Fibroblast of the aortic adventitia (primary cell): Measurements from ENCODE around the gene RAB17. TPM values are rescaled to one million over a fixed set of nuclear protein-coding genes. Genes with fewer than 3 reads are reported as not detected.

Experiments used
- DNase-seq: peaks from one replicate; pipeline ENCODE4 v3.0.0-alpha.2; 2010; ENCODE audit warnings: low read depth
- H3K4me3 ChIP-seq: 2 replicates; pipeline ENCODE4 v1.5.1; 2011; ENCODE audit warnings: low read depth, mild to moderate bottlenecking, control low read depth, low read length, moderate library complexity
- CTCF ChIP-seq: IDR thresholded peaks from 2 replicates; pipeline ENCODE4 v1.5.1; 2011; ENCODE audit warnings: mild to moderate bottlenecking, low read length, control low read depth, inconsistent platforms; ENCODE audit not compliant: insufficient read depth
- total RNA-seq: library from RNA; depleted of rRNA; stranded (reverse); fragments of >200 nt; gene quantifications from 2 replicates; pipeline ENCODE4 v1.2.3, GENCODE V29; 2012; ENCODE audit warnings: low replicate concordance

Gene RAB17
- total RNA-seq, 1 donor, result 0.54 TPM

DNA sequence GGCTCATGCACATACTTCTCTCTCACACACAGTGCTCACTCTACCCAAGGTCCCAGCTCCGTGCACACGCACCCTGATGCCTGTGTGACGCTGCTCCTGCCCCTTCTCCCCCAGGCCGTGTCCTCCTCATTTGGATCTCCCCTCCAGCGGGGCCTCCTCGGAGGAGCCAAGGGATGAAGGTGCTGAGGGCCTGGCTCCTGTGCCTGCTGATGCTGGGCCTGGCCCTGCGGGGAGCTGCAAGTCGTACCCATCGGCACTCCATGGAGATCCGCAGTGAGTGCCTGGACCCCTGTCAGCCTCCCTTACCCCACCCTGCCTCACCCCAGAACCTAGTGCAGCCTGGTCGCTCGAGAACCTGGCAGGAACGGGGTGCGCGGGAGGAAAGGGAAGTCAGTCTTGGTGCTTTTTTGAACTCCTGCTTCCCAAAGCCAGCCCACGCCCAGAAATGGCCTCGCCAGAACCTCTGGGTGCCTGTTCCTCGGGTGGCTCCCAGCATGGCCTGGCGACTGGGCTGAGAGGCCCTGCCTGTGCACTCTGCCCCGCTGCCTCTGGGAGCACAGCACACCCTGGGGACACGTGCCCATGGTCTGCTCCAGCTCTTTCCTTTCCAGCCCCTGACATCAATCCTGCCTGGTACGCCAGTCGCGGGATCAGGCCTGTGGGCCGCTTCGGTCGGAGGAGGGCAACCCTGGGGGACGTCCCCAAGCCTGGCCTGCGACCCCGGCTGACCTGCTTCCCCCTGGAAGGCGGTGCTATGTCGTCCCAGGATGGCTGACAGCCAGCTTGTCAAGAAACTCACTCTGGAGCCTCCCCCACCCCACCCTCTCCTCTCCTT lies 23.9 kb downstream of the RAB17 start, which contains the start of gene PRLH:
PRLH (plus strand) TSS at position 174 of the 835 bp plus-strand sequence; CDS start at position 174, 0 bp downstream.
- no peak within 1 kb of the TSS for H3K4me3 ChIP-seq

DNA sequence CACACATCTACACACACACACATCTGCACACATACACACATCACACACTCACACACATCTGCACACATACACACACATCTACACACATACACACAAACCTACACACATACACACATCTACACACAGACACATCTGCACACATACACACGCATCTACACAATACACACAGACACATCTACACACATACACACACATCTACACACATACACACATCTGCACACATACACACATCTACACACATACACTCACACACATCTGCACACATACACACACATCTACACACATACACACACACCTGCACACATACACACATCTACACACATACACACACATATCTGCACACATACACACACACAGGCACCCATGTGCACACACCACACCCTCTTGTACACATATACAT lies 24.6 kb downstream of the RAB17 start:
- no peak for DNase-seq
- H3K4me3 ChIP-seq, result no peak overlapping the region
- no peak for TF ChIP-seq CTCF

More for the DNA sequence above, 23.9 kb downstream of the RAB17 start, which contains the start of gene PRLH:
- DNase-seq, result no peak
- TF ChIP-seq CTCF, result no peak

DNA sequence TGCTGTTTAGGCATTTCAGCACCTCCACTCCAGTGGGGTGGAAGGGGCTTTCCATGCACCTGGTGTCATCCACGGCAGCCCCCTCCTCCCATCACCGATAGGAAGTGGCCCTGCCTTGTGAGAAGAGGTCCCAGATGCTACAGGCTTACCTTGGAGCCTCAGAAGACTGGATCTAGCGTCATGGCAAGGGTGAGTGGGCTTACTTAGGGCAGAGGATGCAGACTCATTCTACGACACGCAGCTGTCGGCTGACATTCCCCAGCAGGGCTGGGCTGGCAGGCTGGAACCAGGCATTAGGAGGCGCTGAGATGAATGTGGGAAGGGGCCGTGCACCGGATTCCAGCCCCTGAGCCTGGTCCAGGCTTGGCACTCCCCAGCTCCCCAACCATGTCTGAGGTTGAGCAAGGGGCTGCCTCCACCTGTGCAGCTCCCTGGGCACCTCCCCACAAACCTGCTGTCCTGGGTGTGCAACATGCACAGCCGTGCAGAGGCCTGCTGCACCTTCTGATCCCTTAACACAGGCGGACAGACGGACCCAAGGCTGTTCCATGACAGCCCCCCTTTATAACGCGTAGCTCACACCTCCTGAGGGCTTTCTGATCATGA lies 25.9 kb downstream of the RAB17 start:
- DNase-seq, result no peak
- H3K4me3 ChIP-seq, result no peak overlapping the region
- TF ChIP-seq CTCF, result no peak

DNA sequence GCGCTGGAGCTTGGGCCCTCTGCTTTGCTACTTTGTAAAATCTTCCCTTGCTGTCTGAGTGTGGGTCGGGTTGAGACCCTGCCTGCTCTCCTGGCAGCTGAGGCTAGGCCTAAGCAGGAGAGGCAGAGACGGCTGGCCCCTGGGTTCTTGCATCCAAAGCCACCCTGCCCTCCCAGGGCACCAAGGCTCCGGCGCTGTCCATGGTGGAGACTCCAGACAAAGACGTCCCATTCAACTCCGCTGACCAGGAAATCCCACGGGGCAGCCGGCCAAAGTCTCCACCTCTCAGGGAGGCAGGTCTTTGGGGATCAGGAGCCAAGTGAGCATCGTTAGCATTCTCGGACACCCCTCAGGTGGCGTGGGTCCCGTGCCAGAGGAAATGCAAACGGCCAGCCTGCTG lies 26.7 kb downstream of the RAB17 start:
- no peak for TF ChIP-seq CTCF
- H3K4me3 ChIP-seq, result no peak overlapping the region
- peak; percentile 9 for DNase-seq

GRCh38 chr2:237561221-237561620 lies 29.3 kb downstream of the RAB17 start:
- no peak for DNase-seq
- no peak for TF ChIP-seq CTCF

GRCh38 chr2:237558961-237559641 lies 31.4 kb downstream of the RAB17 start:
- no peak overlapping the region for H3K4me3 ChIP-seq
- no peak for TF ChIP-seq CTCF
- peak; percentile 83 for DNase-seq

More at GRCh38 chr2:237561221-237561620, 29.3 kb downstream of the RAB17 start:
- H3K4me3 ChIP-seq, result no peak overlapping the region
